ELF-1 (cell line): ENCODE results near the gene TSPAN5.
"Not testable (repeated sequence)": the region's sequence is repeated elsewhere in the genome, so short reads cannot be mapped to it uniquely, and the experiment has no call there.

Experiments used
- DNase-seq: peaks from one replicate; pipeline ENCODE4 v3.0.0-alpha.2; 2016; ENCODE audit warnings: low read depth, low spot score

TSPAN5 gene

GRCh38 chr4:98496152-98496845 lies 162.1 kb downstream of the TSPAN5 start:
- DNase-seq: no peak

GRCh38 chr4:98493296-98493695 lies 165.1 kb downstream of the TSPAN5 start:
- no peak for DNase-seq

- peak; percentile 71 for DNase-seq
These were observed 166.4 kb downstream of the TSPAN5 start for GRCh38 chr4:98491899-98492559.

- no peak for DNase-seq
These were observed 168.2 kb downstream of the TSPAN5 start for GRCh38 chr4:98490251-98490650.

- no peak for DNase-seq
These were observed 172.5 kb downstream of the TSPAN5 start for GRCh38 chr4:98485816-98486345.

GRCh38 chr4:98484031-98484430 lies 174.4 kb downstream of the TSPAN5 start:
- no peak for DNase-seq

- no peak for DNase-seq
These were observed 175.3 kb downstream of the TSPAN5 start for GRCh38 chr4:98482847-98483806.

- no peak for DNase-seq
These were observed 175.9 kb downstream of the TSPAN5 start for GRCh38 chr4:98482503-98482846.

- DNase-seq: no peak
These were observed 177.2 kb downstream of the TSPAN5 start for GRCh38 chr4:98481167-98481566.

- DNase-seq: no peak
These were observed 177.9 kb downstream of the TSPAN5 start for GRCh38 chr4:98480535-98480934.

- DNase-seq: not testable (repeated sequence)
These were observed 178.8 kb downstream of the TSPAN5 start for GRCh38 chr4:98479590-98479989.

- DNase-seq: no peak
These were observed 181.5 kb downstream of the TSPAN5 start for GRCh38 chr4:98476891-98477290.

- DNase-seq: no peak
These were observed 184.0 kb downstream of the TSPAN5 start for GRCh38 chr4:98474408-98474844.

GRCh38 chr4:98473046-98473445 lies 185.4 kb downstream of the TSPAN5 start:
- no peak for DNase-seq

- DNase-seq: no peak
These were observed 187.6 kb downstream of the TSPAN5 start for GRCh38 chr4:98470831-98471230.

- no peak for DNase-seq
These were observed 188.0 kb downstream of the TSPAN5 start for GRCh38 chr4:98470366-98470765.

GRCh38 chr4:98469771-98470170 lies 188.6 kb downstream of the TSPAN5 start:
- DNase-seq: peak; percentile 8

GRCh38 chr4:98468709-98469108 lies 189.7 kb downstream of the TSPAN5 start:
- DNase-seq: peak; percentile 5

GRCh38 chr4:98467627-98468072 lies 190.8 kb downstream of the TSPAN5 start:
- peak; percentile 86 for DNase-seq

- DNase-seq: no peak
These were observed 191.4 kb downstream of the TSPAN5 start for GRCh38 chr4:98466868-98467599.

GRCh38 chr4:98462487-98462886 lies 195.9 kb downstream of the TSPAN5 start:
- DNase-seq: no peak
